H1 (cell line): ENCODE results near the gene PLEKHG3. TPM values are rescaled to one million over a fixed set of nuclear protein-coding genes. Genes with fewer than 3 reads are reported as not detected.

ENCODE experiments used
- CTCF ChIA-PET: fragments of 300-600 bp; sonication (Branson Sonifier 250); formaldehyde crosslinking; loops from one replicate; lab custom pipeline; 2021; ENCODE audit not compliant: partially characterized antibody; lab: Charles Lee
- POLR2A ChIA-PET: fragments of 300-600 bp; sonication (Branson Sonifier 250); formaldehyde crosslinking; loops from one replicate; lab custom pipeline; 2021; ENCODE audit warnings: inconsistent platforms; ENCODE audit not compliant: partially characterized antibody; lab: Charles Lee
- DNase-seq, 2 experiments: peaks; one replicate each; pipeline versions ENCODE4 v3.0.0 to v3.0.0-alpha.2; 2010 to 2022; ENCODE audit warnings: low spot score in 2 of 2, low read depth in 1 of 2, mixed read lengths in 1 of 2
- FAIRE-seq: peaks from 2 replicates; lab custom pipeline; 2011; peaks lifted over from hg19 to GRCh38; lab: Jason Lieb, UNC
- H2AFZ ChIP-seq: 2 replicates; pipeline ENCODE4 v1.8.1; 2012; ENCODE audit warnings: low read length, inconsistent platforms
- H2AK5ac ChIP-seq: 2 replicates; pipeline ENCODE4 v1.6.1; 2013; ENCODE audit warnings: low read depth, low read length
- H2BK120ac ChIP-seq: replicated peaks from 2 replicates; pipeline ENCODE3; 2013; ENCODE audit warnings: low read depth, low read length, inconsistent platforms
- H2BK12ac ChIP-seq: 2 replicates; pipeline ENCODE4 v1.6.1; 2013; ENCODE audit warnings: low read depth, low read length
- H2BK15ac ChIP-seq: 2 replicates; pipeline ENCODE4 v1.6.1; 2013; ENCODE audit warnings: low read length
- H2BK20ac ChIP-seq: 2 replicates; pipeline ENCODE4 v1.6.1; 2013; ENCODE audit warnings: low read length
- H2BK5ac ChIP-seq: 2 replicates; pipeline ENCODE4 v1.6.1; 2013; ENCODE audit warnings: low read depth, low read length
- H3K14ac ChIP-seq: 2 replicates; pipeline ENCODE4 v1.6.1; 2013; ENCODE audit warnings: inconsistent platforms; ENCODE audit not compliant: insufficient read length
- H3K18ac ChIP-seq: 2 replicates; pipeline ENCODE4 v1.6.1; 2013; ENCODE audit warnings: low read length; ENCODE audit errors: extremely low read depth
- H3K23ac ChIP-seq: 2 replicates; pipeline ENCODE4 v1.6.1; 2013; ENCODE audit warnings: inconsistent platforms; ENCODE audit not compliant: insufficient read length
- H3K23me2 ChIP-seq: 2 replicates; pipeline ENCODE4 v1.6.1; 2013; ENCODE audit warnings: low read depth, low read length
- H3K27ac ChIP-seq: 2 replicates; pipeline ENCODE4 v1.6.1; 2011; ENCODE audit warnings: low read depth, low read length, inconsistent platforms
- H3K27me3 ChIP-seq, 4 experiments: replicated peaks in 1 of 4; 1 replicate in 1 of 4; 2 replicates in 3 of 4; pipeline versions ENCODE4 v1.6.1 to v1.8.1; 2011 to 2013; ENCODE audit warnings: low read length in 3 of 4, mild to moderate bottlenecking in 3 of 4, inconsistent platforms in 2 of 4, mixed read lengths in 2 of 4, moderate library complexity in 1 of 4; ENCODE audit not compliant: control insufficient read depth in 3 of 4, insufficient read depth in 3 of 4; ENCODE audit errors: extremely low read depth in 1 of 4
- H3K36me3 ChIP-seq, 4 experiments: 2 replicates each; pipeline versions ENCODE4 v1.6.1 to v1.8.1; 2011 to 2013; ENCODE audit warnings: mild to moderate bottlenecking in 4 of 4, low read length in 3 of 4, moderate library complexity in 2 of 4, control low read depth in 1 of 4, inconsistent platforms in 1 of 4; ENCODE audit not compliant: insufficient read depth in 4 of 4, control insufficient read depth in 2 of 4
- H3K4ac ChIP-seq: replicated peaks from 2 replicates; pipeline ENCODE3; 2013; ENCODE audit warnings: low read length, low read depth, mixed read lengths, inconsistent platforms; ENCODE audit not compliant: insufficient read length
- H3K4me1 ChIP-seq, 4 experiments: replicated peaks in 1 of 4; 1 replicate in 1 of 4; 2 replicates in 3 of 4; pipeline versions ENCODE4 v1.6.1 to v1.8.1; 2011 to 2013; ENCODE audit warnings: low read length in 3 of 4, inconsistent platforms in 2 of 4, mixed read lengths in 1 of 4; ENCODE audit not compliant: insufficient read depth in 4 of 4, control insufficient read depth in 3 of 4
- H3K4me2 ChIP-seq, 2 experiments: 2 replicates each; pipeline versions ENCODE4 v1.6.1 to v1.8.1; 2011 to 2013; ENCODE audit warnings: low read depth in 2 of 2, low read length in 2 of 2, control low read depth in 1 of 2, inconsistent platforms in 1 of 2, mild to moderate bottlenecking in 1 of 2; ENCODE audit not compliant: insufficient read depth in 1 of 2
- H3K4me3 ChIP-seq, 4 experiments: fragments of 200-600, 300-600 bp in 1 of 4; sonication (generic), shearing (Covaris generic), sonication (Bioruptor Twin) in 1 of 4; 2 replicates each; pipeline versions ENCODE4 v1.5.1 to v1.8.1; 2011 to 2016; ENCODE audit warnings: low read length in 4 of 4, low read depth in 3 of 4, control low read depth in 2 of 4, inconsistent platforms in 2 of 4, mild to moderate bottlenecking in 2 of 4, mixed read lengths in 1 of 4, moderate library complexity in 1 of 4; ENCODE audit not compliant: insufficient read depth in 2 of 4; ENCODE audit errors: extremely low read depth in 1 of 4
- H3K56ac ChIP-seq: replicated peaks from 2 replicates; pipeline ENCODE3; 2013; ENCODE audit warnings: low read depth, mild to moderate bottlenecking, mixed read lengths, low read length, inconsistent platforms; ENCODE audit not compliant: insufficient read length
- H3K79me1 ChIP-seq: 2 replicates; pipeline ENCODE4 v1.6.1; 2013; ENCODE audit warnings: low read depth, low read length, control low read depth
- H3K79me2 ChIP-seq, 2 experiments: 2 replicates each; pipeline versions ENCODE4 v1.6.1 to v1.8.1; 2012 to 2013; ENCODE audit warnings: low read length in 2 of 2, mild to moderate bottlenecking in 2 of 2, inconsistent platforms in 1 of 2; ENCODE audit not compliant: insufficient read depth in 2 of 2, control insufficient read depth in 1 of 2
- H3K9ac ChIP-seq, 4 experiments: replicated peaks in 1 of 4; 1 replicate in 1 of 4; 2 replicates in 3 of 4; pipeline versions ENCODE4 v1.6.1 to v1.8.1; 2011 to 2013; ENCODE audit warnings: low read depth in 3 of 4, low read length in 3 of 4, control low read depth in 2 of 4, mild to moderate bottlenecking in 2 of 4, moderate library complexity in 2 of 4, inconsistent platforms in 1 of 4; ENCODE audit errors: extremely low read depth in 1 of 4
- H3K9me3 ChIP-seq, 2 experiments: 2 replicates each; pipeline versions ENCODE4 v1.6.1 to v1.8.1; 2012 to 2013; ENCODE audit warnings: mild to moderate bottlenecking in 2 of 2, moderate library complexity in 2 of 2, control low read depth in 1 of 2, inconsistent platforms in 1 of 2, low read depth in 1 of 2, low read length in 1 of 2, mixed read lengths in 1 of 2; ENCODE audit not compliant: insufficient read depth in 2 of 2
- H4K20me1 ChIP-seq, 2 experiments: replicated peaks in 1 of 2; 2 replicates each; pipeline versions ENCODE3 to v1.8.1; 2011 to 2013; ENCODE audit warnings: inconsistent platforms in 2 of 2, low read length in 2 of 2, mild to moderate bottlenecking in 1 of 2; ENCODE audit not compliant: insufficient read depth in 2 of 2, control insufficient read depth in 1 of 2
- H4K5ac ChIP-seq: 2 replicates; pipeline ENCODE4 v1.6.1; 2013; ENCODE audit warnings: low read length, low read depth, mixed read lengths, inconsistent platforms; ENCODE audit not compliant: insufficient read length
- H4K8ac ChIP-seq: 2 replicates; pipeline ENCODE4 v1.8.0; 2013; ENCODE audit warnings: mild to moderate bottlenecking, moderate library complexity, low read length, inconsistent platforms; ENCODE audit not compliant: insufficient read depth; ENCODE audit errors: extremely low read depth
- H4K91ac ChIP-seq: replicated peaks from 2 replicates; pipeline ENCODE3; 2013; ENCODE audit warnings: low read length, mixed read lengths, inconsistent platforms; ENCODE audit not compliant: insufficient read length
- POLR2AphosphoS5 ChIP-seq: IDR thresholded peaks from 2 replicates; pipeline ENCODE4 v1.6.1; 2011; ENCODE audit warnings: low read depth, low read length
- WGBS, 2 experiments: shearing (Covaris generic) in 1 of 2; methylation state at CpG; one replicate each; pipeline versions ENCODE4 v1.1.6 to v1.1.7; 2013 to 2015; ENCODE audit warnings: low lambda C conversion rate in 2 of 2, mixed read lengths in 2 of 2, inconsistent platforms in 1 of 2, low coverage in 1 of 2, missing lambda C conversion rate in 1 of 2; ENCODE audit not compliant: insufficient replicate concordance in 2 of 2, insufficient coverage in 1 of 2, insufficient read length in 1 of 2; ENCODE audit errors: extremely low coverage in 1 of 2, missing lambda C conversion rate in 1 of 2; 5-methylcytosine and 5-hydroxymethylcytosine counted together
- polyA plus RNA-seq, 7 experiments: library from polyadenylated mRNA; depleted of rRNA in 3 of 7; stranded (reverse) in 5 of 7; unstranded in 2 of 7; fragments of >200 nt in 5 of 7; fragments of 200-250 nt in 2 of 7; gene quantifications; 1 replicate in 5 of 7; 2 replicates in 1 of 7; 4 replicates in 1 of 7; pipeline versions ENCODE4 v1.2.1 to v1.2.3, GENCODE V29; 2011 to 2013; ENCODE audit warnings: missing spikeins in 2 of 7, mixed read lengths in 2 of 7
- total RNA-seq: library from RNA; stranded (reverse); fragmentation: NEBNext Ultra II Directional; extraction: Animal tissue kit (Norgen Biotek cat#: 25700); gene quantifications from 2 replicates; pipeline ENCODE4 v1.2.1, GENCODE V29; 2021

PLEKHG3 gene
- total and polyA plus RNA-seq, 2 of the 8 experiments (the other 6 are each of a cell fraction or from before 2014, with no cell fraction given), result 43.4 to 90.6 TPM

- Histone ChIP-seq H3K27ac (no peak overlapping the region), H2AFZ (no peak overlapping the region), H3K14ac (no peak overlapping the region), H3K9ac (no peak overlapping the region), H2BK120ac (no peak overlapping the region), H4K20me1 (no peaks in the 10 kb centered on the region), H2BK12ac (no peak overlapping the region), H3K27me3 (no peaks in the 10 kb centered on the region), H4K5ac (no peak overlapping the region), H3K4me2 (no peak overlapping the region), H4K91ac (no peak overlapping the region), H2BK15ac (no peak overlapping the region), H2BK5ac (no peak overlapping the region), H3K79me1 (no peaks in the 10 kb centered on the region), H3K9me3 (no peaks in the 10 kb centered on the region), H3K4ac (no peak overlapping the region), H4K8ac (peak overlapping the region; percentile 71; the same call in 1 of the 2 replicates), H3K18ac (no peak overlapping the region), H3K4me3 (no peak overlapping the region), H2BK20ac (no peak overlapping the region), H3K23ac (no peak overlapping the region), H3K36me3 (no peaks in the 10 kb centered on the region), H3K56ac (no peak overlapping the region), H3K4me1 (no peaks in the 10 kb centered on the region), H2AK5ac (no peak overlapping the region), H3K79me2 (no peaks in the 10 kb centered on the region), H3K23me2 (no peaks in the 10 kb centered on the region)
- POLR2A ChIA-PET, result interaction anchor here (0.6 to 1.4 kb wide), 4 partner anchors 10 to 107 kb away, joined by 3 to 6 read pairs (median 3); no protein-coding TSS in a partner anchor
- no peak for DNase-seq
- FAIRE-seq, result no peak
- CTCF ChIA-PET, result interaction anchor here (1.3 to 4.2 kb wide), 8 partner anchors 9 to 227 kb away, joined by 3 to 29 read pairs (median 6); no protein-coding TSS in a partner anchor
- 96% methylated on average over 11 of the region's 11 CpGs; no CpG with 5 or more reads in 1 of the 2 experiments for WGBS, 2 experiments
- TF ChIP-seq POLR2AphosphoS5, result no peak
Observed at GRCh38 chr14:64782196-64782595, 78.0 kb downstream of the PLEKHG3 start.
